Measurements from ENCODE around the gene COPZ1. TPM values are rescaled to one million over a fixed set of nuclear protein-coding genes. Genes with fewer than 3 reads are reported as not detected.
A peak's percentile ranks its signal among the peaks of the same experiment; 100 is the strongest.

COPZ1 gene
- total and polyA plus RNA-seq, 9 of the 15 experiments (the other 6 are each of a cell fraction or from before 2014, with no cell fraction given): 137 to 487 (median 233) TPM

- TF ChIP-seq ZNF318 (IDR thresholded peaks at IDR 0.05; ENCODE audit: borderline replicate concordance in 1 of 2, low read depth in 1 of 2) (peak in 1 of 2 experiments; percentile 41; a peak in 1 of 4 replicates), CREBBP (IDR thresholded peaks at IDR 0.05; ENCODE audit: low read depth, low read length) (no peak), SUPT5H (IDR thresholded peaks at IDR 0.05) (no peak), HLTF (IDR thresholded peaks at IDR 0.05) (no peak), SMARCC2 (IDR thresholded peaks at IDR 0.05; ENCODE audit: low read depth) (0 out of 2 replicates have a peak, but pooled peaks have one; percentile 26), COPS2 (conservative IDR thresholded peaks at IDR 0.05) (no peak), ZNF398 (CRISPR knock-in tag; IDR thresholded peaks at IDR 0.05) (no peak), ZNF644 (tag; IDR thresholded peaks at IDR 0.05; ENCODE audit: low read depth) (no peak), RBM25 (IDR thresholded peaks at IDR 0.05; ENCODE audit: low read depth, low read length, severe bottlenecking) (no peak), ARID2 (IDR thresholded peaks at IDR 0.05) (0 out of 2 replicates have a peak, but pooled peaks have one; percentile 26), SMAD4 (CRISPR knock-in tag; conservative IDR thresholded peaks at IDR 0.05) (0 out of 2 replicates have a peak, but pooled peaks have one; percentile 32), MTA3 (IDR thresholded peaks at IDR 0.05; ENCODE audit: borderline replicate concordance) (peak; percentile 48; the same call in 1 of the 2 replicates), ZKSCAN1 (IDR thresholded peaks at IDR 0.05; ENCODE audit: low read depth, low read length) (0 out of 2 replicates have a peak, but pooled peaks have one; percentile 12), ZBTB9 (CRISPR knock-in tag; IDR thresholded peaks at IDR 0.05) (peak; percentile 33; the same call in 1 of the 2 replicates), POLR2AphosphoS5 (IDR thresholded peaks at IDR 0.05; ENCODE audit: control insufficient read depth, insufficient read depth, low read depth, low read length) (peak; percentile 54), HNRNPLL (IDR thresholded peaks at IDR 0.05; ENCODE audit: low read depth, low read length, poor library complexity, severe bottlenecking) (no peak)
These were observed 12.4 kb downstream of the COPZ1 start (continued) for GRCh38 chr12:54337280-54337842.
